Measurements from ENCODE around the gene FAIM.
"Not testable (repeated sequence)": the region's sequence is repeated elsewhere in the genome, so short reads cannot be mapped to it uniquely, and the experiment has no call there.

The FAIM gene

DNA sequence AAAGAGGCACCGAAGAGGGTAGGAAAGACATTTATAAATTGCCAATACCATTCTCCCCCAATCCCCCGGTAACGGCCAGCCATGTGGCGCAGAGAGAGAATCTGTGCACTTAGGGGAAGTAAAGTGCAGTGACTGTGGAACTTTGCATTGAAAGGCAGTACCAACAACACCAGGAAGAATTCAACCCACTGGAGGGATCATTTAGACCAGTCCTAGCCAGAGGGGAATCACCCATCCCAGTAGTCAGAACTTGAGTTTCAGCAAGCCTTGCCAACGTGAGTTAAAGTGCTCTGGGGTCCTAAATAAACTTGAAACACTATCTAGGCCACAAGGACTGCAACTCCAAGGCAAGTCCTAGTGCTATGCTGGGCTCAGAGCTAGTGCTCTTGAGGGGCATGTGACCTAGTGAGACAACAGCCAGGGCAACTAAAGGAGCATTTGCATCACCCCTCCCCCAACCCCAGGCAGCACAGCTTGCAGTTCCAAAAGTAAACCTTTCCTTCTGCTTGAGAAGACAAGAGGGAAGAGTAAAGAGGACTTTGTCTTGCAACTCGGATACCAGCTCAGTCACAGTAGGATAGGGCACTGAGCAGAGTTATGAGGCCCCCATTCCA is 29.5 kb upstream of the FAIM start:
- no peak overlapping the region for H3K4me3 ChIP-seq (ENCODE audit: insufficient read depth, low read depth, low read length, poor library complexity, severe bottlenecking)
- H3K36me3 ChIP-seq (ENCODE audit: control insufficient read depth, insufficient read depth, low read length) = no peaks in the 10 kb centered on the region
- H3K9me3 ChIP-seq (ENCODE audit: control insufficient read depth, low read length) = no peaks in the 10 kb centered on the region
- H3K27ac ChIP-seq (ENCODE audit: insufficient read depth, low read length, poor library complexity, severe bottlenecking) = no peak overlapping the region
- no peaks in the 10 kb centered on the region for H3K4me1 ChIP-seq (ENCODE audit: control insufficient read depth, insufficient read depth, low read length, poor library complexity, severe bottlenecking)
- no peak for DNase-seq
- no peaks in the 10 kb centered on the region for H3K27me3 ChIP-seq (replicated peaks; ENCODE audit: control insufficient read depth, insufficient read depth, low read length, poor library complexity, severe bottlenecking)

DNA sequence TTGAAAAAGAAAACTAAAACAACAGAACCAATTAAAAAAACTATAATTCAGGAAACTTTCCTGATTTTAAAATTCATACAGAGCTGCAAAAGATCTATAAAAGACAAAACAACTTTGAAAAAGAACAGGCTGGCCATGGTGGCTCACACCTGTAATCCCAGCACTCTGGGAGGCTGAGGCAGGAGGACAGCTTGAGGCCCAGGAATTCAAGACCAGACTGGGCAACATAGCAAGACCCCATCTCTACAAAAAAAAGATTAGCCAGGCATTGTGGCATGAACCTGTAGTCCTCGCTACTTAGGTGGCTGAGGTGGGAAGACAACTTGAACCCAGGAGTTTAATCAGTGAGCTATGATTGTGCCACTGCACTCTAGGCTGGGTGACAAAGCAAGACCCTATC is 21.2 kb upstream of the FAIM start:
- DNase-seq = no peak
- Histone ChIP-seq H3K9me3 (ENCODE audit: control insufficient read depth, low read length) (no peaks in the 10 kb centered on the region), H3K27ac (ENCODE audit: insufficient read depth, low read length, poor library complexity, severe bottlenecking) (no peak overlapping the region), H3K27me3 (replicated peaks; ENCODE audit: control insufficient read depth, insufficient read depth, low read length, poor library complexity, severe bottlenecking) (no peaks in the 10 kb centered on the region), H3K4me3 (ENCODE audit: insufficient read depth, low read depth, low read length, poor library complexity, severe bottlenecking) (no peak overlapping the region), H3K36me3 (ENCODE audit: control insufficient read depth, insufficient read depth, low read length) (no peaks in the 10 kb centered on the region), H3K4me1 (ENCODE audit: control insufficient read depth, insufficient read depth, low read length, poor library complexity, severe bottlenecking) (no peaks in the 10 kb centered on the region)

DNA sequence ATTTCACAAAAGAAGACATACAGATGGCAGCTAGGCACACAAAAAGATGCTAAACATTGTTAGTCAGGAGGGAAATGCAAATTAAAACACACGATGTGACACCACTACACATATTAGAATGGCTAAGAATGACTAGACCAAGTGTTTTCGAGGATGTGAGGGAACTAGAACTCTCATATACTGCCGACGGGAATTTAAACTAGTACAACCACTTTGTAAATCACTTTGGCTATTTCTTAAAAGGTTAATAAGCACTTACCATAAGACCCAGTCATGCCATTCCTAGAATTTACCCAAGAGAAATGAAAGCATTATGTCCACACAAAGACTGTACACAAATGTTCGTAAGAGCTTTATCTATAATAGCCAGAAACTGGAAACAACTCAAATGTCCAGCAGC is 20.1 kb upstream of the FAIM start:
- no peak overlapping the region for H3K4me3 ChIP-seq (ENCODE audit: insufficient read depth, low read depth, low read length, poor library complexity, severe bottlenecking)
- H3K4me1 ChIP-seq (ENCODE audit: control insufficient read depth, insufficient read depth, low read length, poor library complexity, severe bottlenecking) = no peaks in the 10 kb centered on the region
- H3K27me3 ChIP-seq (replicated peaks; ENCODE audit: control insufficient read depth, insufficient read depth, low read length, poor library complexity, severe bottlenecking) = no peaks in the 10 kb centered on the region
- no peaks in the 10 kb centered on the region for H3K9me3 ChIP-seq (ENCODE audit: control insufficient read depth, low read length)
- H3K27ac ChIP-seq (ENCODE audit: insufficient read depth, low read length, poor library complexity, severe bottlenecking) = no peak overlapping the region
- no peak for DNase-seq
- no peaks in the 10 kb centered on the region for H3K36me3 ChIP-seq (ENCODE audit: control insufficient read depth, insufficient read depth, low read length)

- Histone ChIP-seq H3K27me3 (replicated peaks; ENCODE audit: control insufficient read depth, insufficient read depth, low read length, poor library complexity, severe bottlenecking) (no peaks in the 10 kb centered on the region), H3K36me3 (ENCODE audit: control insufficient read depth, insufficient read depth, low read length) (no peaks in the 10 kb centered on the region), H3K4me1 (ENCODE audit: control insufficient read depth, insufficient read depth, low read length, poor library complexity, severe bottlenecking) (no peaks in the 10 kb centered on the region), H3K27ac (ENCODE audit: insufficient read depth, low read length, poor library complexity, severe bottlenecking) (no peak overlapping the region), H3K9me3 (ENCODE audit: control insufficient read depth, low read length) (no peaks in the 10 kb centered on the region), H3K4me3 (ENCODE audit: insufficient read depth, low read depth, low read length, poor library complexity, severe bottlenecking) (no peak overlapping the region)
- no peak for DNase-seq
Measured at GRCh38 chr3:138591392-138591791, 17.2 kb upstream of the FAIM start.

GRCh38 chr3:138593488-138594149 is 15.0 kb upstream of the FAIM start:
- Histone ChIP-seq H3K27ac (ENCODE audit: insufficient read depth, low read length, poor library complexity, severe bottlenecking) (peak overlapping the region; percentile 72), H3K4me1 (ENCODE audit: control insufficient read depth, insufficient read depth, low read length, poor library complexity, severe bottlenecking) (no peaks in the 10 kb centered on the region), H3K4me3 (ENCODE audit: insufficient read depth, low read depth, low read length, poor library complexity, severe bottlenecking) (peak overlapping the region; percentile 59), H3K36me3 (ENCODE audit: control insufficient read depth, insufficient read depth, low read length) (no peaks in the 10 kb centered on the region), H3K27me3 (replicated peaks; ENCODE audit: control insufficient read depth, insufficient read depth, low read length, poor library complexity, severe bottlenecking) (no peaks in the 10 kb centered on the region), H3K9me3 (ENCODE audit: control insufficient read depth, low read length) (no peaks in the 10 kb centered on the region)
- DNase-seq = peak in 1 of 3 donors; percentile 0

- Histone ChIP-seq H3K27me3 (replicated peaks; ENCODE audit: control insufficient read depth, insufficient read depth, low read length, poor library complexity, severe bottlenecking) (no peaks in the 10 kb centered on the region), H3K36me3 (ENCODE audit: control insufficient read depth, insufficient read depth, low read length) (no peaks in the 10 kb centered on the region), H3K4me3 (ENCODE audit: insufficient read depth, low read depth, low read length, poor library complexity, severe bottlenecking) (peak within 1 kb of the TSS; percentile 59), H3K27ac (ENCODE audit: insufficient read depth, low read length, poor library complexity, severe bottlenecking) (peak within 1 kb of the TSS; percentile 72), H3K4me1 (ENCODE audit: control insufficient read depth, insufficient read depth, low read length, poor library complexity, severe bottlenecking) (no peaks in the 10 kb centered on the region), H3K9me3 (ENCODE audit: control insufficient read depth, low read length) (no peaks in the 10 kb centered on the region)
- peak; percentile 82 to 88 (median 86) for DNase-seq
Measured at GRCh38 chr3:138594150-138594934, 14.2 kb upstream of the FAIM start, which contains the start of gene CEP70. TSS of gene CEP70 (minus strand) at chr3:138594260. CDS start at chr3:138572927, 21,333 bp downstream.

DNA sequence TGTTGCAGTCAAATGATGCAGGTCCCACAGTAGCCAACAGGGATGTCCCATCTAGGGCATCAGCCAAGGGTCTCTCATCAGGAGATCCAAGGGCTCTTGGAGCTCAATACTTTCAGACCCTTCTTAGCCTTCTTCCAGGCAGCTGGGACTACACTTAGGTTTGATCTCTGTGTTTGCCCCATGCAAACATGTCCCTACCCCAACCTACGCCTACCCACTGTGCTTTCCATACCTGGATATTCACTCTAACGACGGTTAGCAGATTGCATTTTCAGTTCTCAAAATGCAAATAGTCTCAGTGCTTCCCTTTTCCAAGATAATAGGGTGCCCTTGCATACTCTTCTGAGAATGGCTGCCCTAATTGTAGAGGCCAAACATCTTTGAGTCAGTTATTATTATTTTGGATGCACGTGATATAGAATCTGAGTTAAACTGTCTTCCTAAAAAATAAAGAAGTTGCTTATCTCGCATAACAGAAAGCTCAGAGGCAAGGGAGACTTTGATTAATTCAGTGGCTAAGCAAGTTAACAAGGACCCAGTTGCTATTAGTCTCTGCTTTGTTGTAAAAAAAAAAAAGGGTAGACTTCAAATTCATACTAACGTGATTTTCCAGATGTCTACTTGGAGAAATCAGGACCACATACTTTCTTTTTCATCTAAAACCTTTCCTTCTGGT is 13.5 kb upstream of the FAIM start:
- Histone ChIP-seq H3K4me1 (ENCODE audit: control insufficient read depth, insufficient read depth, low read length, poor library complexity, severe bottlenecking) (no peaks in the 10 kb centered on the region), H3K36me3 (ENCODE audit: control insufficient read depth, insufficient read depth, low read length) (no peaks in the 10 kb centered on the region), H3K4me3 (ENCODE audit: insufficient read depth, low read depth, low read length, poor library complexity, severe bottlenecking) (peak overlapping the region; percentile 59), H3K9me3 (ENCODE audit: control insufficient read depth, low read length) (no peaks in the 10 kb centered on the region), H3K27ac (ENCODE audit: insufficient read depth, low read length, poor library complexity, severe bottlenecking) (peak overlapping the region; percentile 72), H3K27me3 (replicated peaks; ENCODE audit: control insufficient read depth, insufficient read depth, low read length, poor library complexity, severe bottlenecking) (no peaks in the 10 kb centered on the region)
- no peak for DNase-seq

DNA sequence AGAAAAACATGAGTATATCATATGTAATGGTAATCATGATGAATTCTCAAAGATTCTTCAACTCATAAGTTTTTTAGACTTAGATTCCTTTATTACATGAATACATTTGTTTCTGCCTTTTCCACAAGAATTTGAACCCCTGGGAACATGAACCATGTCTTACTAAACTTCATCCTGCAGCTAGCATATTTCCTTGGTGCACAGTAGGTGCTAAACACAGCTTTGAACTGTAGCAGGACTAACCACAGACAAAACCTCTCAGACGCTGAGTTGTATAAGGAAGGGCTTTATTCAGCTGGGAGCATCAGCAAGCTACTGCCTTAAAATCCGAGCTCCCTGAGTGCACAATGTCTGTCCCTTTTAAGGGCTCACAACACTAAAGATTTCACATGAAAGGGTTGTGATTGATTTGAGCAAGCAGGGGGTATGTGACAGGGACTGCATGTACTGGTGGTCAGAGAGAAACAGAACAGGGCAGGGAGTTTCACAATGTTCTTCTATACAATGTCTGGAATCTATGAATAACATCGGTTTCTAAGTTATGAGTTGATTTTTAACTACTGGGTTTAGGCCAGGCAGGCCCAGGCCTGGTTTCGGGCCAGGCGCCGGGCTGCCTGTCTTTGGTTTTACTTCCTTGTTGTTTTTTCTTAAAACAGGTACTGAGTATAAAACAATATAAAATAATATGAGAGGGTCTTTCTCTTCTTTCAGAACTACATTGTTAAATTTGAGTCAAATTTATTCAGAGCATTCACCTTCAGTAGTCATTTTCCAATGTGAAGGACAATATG is 11.2 kb upstream of the FAIM start:
- H3K27me3 ChIP-seq (replicated peaks; ENCODE audit: control insufficient read depth, insufficient read depth, low read length, poor library complexity, severe bottlenecking); H3K9me3 ChIP-seq (ENCODE audit: control insufficient read depth, low read length); H3K27ac ChIP-seq (ENCODE audit: insufficient read depth, low read length, poor library complexity, severe bottlenecking); H3K36me3 ChIP-seq (ENCODE audit: control insufficient read depth, insufficient read depth, low read length); H3K4me1 ChIP-seq (ENCODE audit: control insufficient read depth, insufficient read depth, low read length, poor library complexity, severe bottlenecking); H3K4me3 ChIP-seq (ENCODE audit: insufficient read depth, low read depth, low read length, poor library complexity, severe bottlenecking); DNase-seq: not testable (repeated sequence)

GRCh38 chr3:138598534-138598933 is 10.0 kb upstream of the FAIM start:
- no peak for DNase-seq
- H3K27me3 ChIP-seq (replicated peaks; ENCODE audit: control insufficient read depth, insufficient read depth, low read length, poor library complexity, severe bottlenecking) = no peaks in the 10 kb centered on the region

More at GRCh38 chr3:138598534-138598933, 10.0 kb upstream of the FAIM start:
- Histone ChIP-seq H3K27ac (ENCODE audit: insufficient read depth, low read length, poor library complexity, severe bottlenecking) (no peak overlapping the region), H3K4me1 (ENCODE audit: control insufficient read depth, insufficient read depth, low read length, poor library complexity, severe bottlenecking) (no peaks in the 10 kb centered on the region), H3K9me3 (ENCODE audit: control insufficient read depth, low read length) (no peaks in the 10 kb centered on the region), H3K4me3 (ENCODE audit: insufficient read depth, low read depth, low read length, poor library complexity, severe bottlenecking) (no peak overlapping the region), H3K36me3 (ENCODE audit: control insufficient read depth, insufficient read depth, low read length) (no peaks in the 10 kb centered on the region)
